Neural cell (in vitro differentiated cells): ENCODE measurements around the gene MYOF.

Experiments
- EZH2 ChIP-seq: fragments of 200-600, 300-800 bp; shearing (Covaris generic), sonication (generic); IDR thresholded peaks from 2 replicates; pipeline ENCODE4 v1.6.1; 2014; ENCODE audit warnings: antibody characterized with exemption, low read length, borderline replicate concordance, mild to moderate bottlenecking; ENCODE audit not compliant: insufficient read depth, poor library complexity, severe bottlenecking
- TF ChIP-seq, protein P1 (sequence below): fragments of 450-650 bp; IDR thresholded peaks from 2 replicates; pipeline ENCODE4 v1.5.1; 2014; ENCODE audit warnings: antibody characterized with exemption, mild to moderate bottlenecking, moderate library complexity; ENCODE audit not compliant: poor library complexity, severe bottlenecking

DNA sequence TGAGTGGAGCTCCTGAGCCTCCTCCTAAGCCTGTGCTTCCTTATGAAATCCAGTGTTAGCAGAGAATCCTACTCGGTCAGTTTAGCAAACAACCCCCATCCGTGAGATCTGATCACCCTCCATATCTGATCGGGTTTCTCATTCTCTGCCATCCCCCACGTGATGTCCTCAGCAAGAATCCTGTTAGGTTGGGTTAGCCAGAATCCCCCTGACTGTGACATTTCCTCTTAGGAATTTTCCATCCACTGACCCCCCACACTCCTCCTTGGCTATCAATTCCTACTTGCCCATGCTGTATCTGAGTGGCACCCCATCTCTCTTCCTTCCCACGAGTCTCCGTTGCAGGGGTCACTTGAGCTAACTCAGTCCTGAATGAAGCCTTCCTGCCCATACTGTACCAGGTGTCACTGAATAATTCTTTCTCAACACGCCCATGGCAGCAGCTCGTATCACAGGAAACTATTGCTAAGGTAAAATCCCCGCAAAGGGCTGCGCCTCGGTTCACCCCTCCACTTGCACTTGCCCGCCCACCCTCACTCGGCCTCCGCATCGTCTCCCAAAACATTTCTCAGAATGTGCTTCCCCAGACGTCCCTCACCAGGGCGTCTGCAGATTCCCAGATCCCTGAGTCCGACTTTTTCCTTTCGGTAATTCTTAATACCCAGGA, 44.1 kb downstream of the MYOF start:
- TF ChIP-seq, protein P1, sequence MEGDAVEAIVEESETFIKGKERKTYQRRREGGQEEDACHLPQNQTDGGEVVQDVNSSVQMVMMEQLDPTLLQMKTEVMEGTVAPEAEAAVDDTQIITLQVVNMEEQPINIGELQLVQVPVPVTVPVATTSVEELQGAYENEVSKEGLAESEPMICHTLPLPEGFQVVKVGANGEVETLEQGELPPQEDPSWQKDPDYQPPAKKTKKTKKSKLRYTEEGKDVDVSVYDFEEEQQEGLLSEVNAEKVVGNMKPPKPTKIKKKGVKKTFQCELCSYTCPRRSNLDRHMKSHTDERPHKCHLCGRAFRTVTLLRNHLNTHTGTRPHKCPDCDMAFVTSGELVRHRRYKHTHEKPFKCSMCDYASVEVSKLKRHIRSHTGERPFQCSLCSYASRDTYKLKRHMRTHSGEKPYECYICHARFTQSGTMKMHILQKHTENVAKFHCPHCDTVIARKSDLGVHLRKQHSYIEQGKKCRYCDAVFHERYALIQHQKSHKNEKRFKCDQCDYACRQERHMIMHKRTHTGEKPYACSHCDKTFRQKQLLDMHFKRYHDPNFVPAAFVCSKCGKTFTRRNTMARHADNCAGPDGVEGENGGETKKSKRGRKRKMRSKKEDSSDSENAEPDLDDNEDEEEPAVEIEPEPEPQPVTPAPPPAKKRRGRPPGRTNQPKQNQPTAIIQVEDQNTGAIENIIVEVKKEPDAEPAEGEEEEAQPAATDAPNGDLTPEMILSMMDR, result no peak
- TF ChIP-seq EZH2, result no peak
